Retinal pigment epithelial cell (primary cell): Measurements from ENCODE around the gene MR1.

Experiments used
- DNase-seq: peaks from one replicate; pipeline ENCODE4 v3.0.0-alpha.2; 2010; ENCODE audit warnings: low read depth
- H3K4me3 ChIP-seq: 2 replicates; pipeline ENCODE4 v1.5.1; 2011; ENCODE audit warnings: mild to moderate bottlenecking, low read length, control low read depth, moderate library complexity
- TF ChIP-seq, protein P1 (sequence below): conservative IDR thresholded peaks from 2 replicates; pipeline ENCODE4 v1.5.1; 2011; ENCODE audit warnings: low read depth, low read length, control low read depth, inconsistent platforms

MR1 gene

DNA sequence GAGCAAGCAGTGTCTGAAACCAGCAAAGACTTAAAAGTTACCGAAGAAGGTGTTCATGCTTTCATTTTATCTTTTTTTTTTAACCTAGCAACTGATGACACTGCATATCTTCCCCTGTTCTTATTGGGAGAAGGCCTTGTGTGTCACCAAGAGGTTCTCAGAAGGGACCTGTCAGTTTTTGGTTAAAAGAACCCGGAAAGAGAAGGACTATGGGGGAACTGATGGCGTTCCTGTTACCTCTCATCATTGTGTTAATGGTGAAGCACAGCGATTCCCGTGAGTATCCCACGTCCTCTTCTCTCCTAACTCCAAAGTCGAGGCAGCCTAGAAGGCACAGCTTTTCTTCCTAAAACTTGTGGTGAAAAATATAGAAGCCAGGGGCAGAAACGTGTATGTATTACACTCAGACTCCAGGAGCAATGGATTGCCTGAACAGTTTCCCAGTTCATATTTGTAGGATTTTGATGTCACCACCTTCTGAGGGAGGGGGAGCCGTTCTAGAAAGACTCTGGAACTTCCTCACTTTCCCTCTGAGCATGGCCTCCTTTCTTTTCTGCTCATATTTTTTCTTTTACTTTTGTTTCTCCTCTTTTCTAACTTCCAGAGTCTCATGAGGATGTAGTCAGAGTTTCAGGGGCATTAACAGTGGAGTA lies at the start of gene MR1:
Gene MR1 (plus strand): TSS at position 185 of the 653 bp plus-strand sequence. CDS start 25 bp downstream, at position 210.
- TF ChIP-seq, protein P1, sequence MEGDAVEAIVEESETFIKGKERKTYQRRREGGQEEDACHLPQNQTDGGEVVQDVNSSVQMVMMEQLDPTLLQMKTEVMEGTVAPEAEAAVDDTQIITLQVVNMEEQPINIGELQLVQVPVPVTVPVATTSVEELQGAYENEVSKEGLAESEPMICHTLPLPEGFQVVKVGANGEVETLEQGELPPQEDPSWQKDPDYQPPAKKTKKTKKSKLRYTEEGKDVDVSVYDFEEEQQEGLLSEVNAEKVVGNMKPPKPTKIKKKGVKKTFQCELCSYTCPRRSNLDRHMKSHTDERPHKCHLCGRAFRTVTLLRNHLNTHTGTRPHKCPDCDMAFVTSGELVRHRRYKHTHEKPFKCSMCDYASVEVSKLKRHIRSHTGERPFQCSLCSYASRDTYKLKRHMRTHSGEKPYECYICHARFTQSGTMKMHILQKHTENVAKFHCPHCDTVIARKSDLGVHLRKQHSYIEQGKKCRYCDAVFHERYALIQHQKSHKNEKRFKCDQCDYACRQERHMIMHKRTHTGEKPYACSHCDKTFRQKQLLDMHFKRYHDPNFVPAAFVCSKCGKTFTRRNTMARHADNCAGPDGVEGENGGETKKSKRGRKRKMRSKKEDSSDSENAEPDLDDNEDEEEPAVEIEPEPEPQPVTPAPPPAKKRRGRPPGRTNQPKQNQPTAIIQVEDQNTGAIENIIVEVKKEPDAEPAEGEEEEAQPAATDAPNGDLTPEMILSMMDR, result no peak

DNA sequence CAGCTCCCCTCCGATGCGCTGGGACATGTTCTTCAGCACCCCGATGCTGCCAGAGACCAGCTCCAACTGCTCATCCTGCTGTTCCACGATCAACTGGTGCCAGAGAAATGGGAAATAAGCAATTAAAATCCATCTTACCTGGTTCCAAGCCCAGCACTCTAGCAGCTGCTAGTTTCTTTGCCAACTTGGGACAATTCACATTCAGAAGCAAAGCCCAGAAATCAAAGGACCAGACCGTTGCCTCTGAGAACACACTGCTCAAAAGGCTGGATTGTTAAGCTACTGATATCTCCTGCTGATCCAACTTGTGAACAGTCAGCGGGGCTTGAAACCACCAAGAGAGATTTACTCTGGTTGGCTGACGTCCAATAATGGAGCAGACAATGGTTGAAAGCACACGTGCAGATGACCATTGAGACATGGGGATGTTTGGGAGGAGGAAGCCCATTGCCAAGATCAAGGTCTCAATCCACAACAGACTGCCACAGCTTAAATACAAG lies 45.5 kb upstream of the MR1 start:
- TF ChIP-seq, protein P1, result no peak
- no peak overlapping the region for H3K4me3 ChIP-seq
- DNase-seq, result no peak

More for the DNA sequence above, at the start of gene MR1:
- DNase-seq, result no peak
- peak within 1 kb of the TSS; percentile 26 for H3K4me3 ChIP-seq

DNA sequence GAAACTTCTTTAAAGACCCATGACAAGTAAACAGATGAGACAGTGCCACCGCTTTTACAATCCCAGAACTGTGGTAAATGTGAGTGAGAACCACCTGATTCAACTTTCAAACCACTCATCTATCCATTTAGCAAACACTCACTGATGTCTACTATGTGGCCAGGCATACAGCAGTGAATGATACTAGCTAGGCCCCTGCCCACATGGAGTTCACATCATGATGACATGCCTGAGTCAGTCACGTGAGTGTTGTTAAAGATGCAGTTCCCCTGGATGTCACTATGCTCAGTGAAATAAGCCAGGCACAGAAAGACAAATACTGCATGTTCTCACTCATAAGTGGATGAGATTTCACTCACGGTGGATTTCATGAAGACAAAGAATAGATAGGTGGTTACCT lies 39.5 kb upstream of the MR1 start:
- H3K4me3 ChIP-seq, result no peak overlapping the region
- no peak for DNase-seq
- TF ChIP-seq, protein P1, result no peak

DNA sequence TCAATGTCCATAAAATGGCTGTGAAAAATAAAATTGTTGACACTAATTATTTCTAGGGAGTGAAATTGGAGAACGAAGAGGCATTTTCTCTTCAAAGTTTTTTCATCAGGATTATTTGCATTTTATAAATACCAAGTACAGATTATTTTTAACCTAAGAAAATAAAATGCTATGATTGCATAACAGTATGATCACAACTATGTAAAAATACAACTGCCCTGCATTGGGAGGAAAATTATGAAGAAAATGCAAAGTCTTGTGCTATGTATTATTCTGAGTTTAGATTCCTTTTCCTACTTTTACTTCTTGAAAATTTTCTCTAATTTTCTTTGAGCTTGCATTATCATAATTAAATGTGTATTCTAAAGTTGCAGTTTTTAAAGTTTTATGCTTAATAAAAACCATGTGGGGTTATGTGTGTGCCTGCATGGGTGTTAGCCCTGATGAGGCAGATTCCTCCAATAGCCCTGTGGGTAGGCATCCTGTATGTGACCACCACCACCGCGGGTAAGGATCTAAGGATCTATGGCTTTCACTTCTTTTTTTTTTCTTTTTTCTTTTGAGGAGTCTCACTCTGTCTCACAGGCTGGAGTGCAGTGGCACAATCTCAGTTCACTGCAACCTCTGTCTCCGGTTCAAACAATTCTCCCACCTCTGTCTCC lies 35.8 kb upstream of the MR1 start:
- no peak for DNase-seq
- TF ChIP-seq, protein P1, result no peak
- H3K4me3 ChIP-seq, result no peak overlapping the region

DNA sequence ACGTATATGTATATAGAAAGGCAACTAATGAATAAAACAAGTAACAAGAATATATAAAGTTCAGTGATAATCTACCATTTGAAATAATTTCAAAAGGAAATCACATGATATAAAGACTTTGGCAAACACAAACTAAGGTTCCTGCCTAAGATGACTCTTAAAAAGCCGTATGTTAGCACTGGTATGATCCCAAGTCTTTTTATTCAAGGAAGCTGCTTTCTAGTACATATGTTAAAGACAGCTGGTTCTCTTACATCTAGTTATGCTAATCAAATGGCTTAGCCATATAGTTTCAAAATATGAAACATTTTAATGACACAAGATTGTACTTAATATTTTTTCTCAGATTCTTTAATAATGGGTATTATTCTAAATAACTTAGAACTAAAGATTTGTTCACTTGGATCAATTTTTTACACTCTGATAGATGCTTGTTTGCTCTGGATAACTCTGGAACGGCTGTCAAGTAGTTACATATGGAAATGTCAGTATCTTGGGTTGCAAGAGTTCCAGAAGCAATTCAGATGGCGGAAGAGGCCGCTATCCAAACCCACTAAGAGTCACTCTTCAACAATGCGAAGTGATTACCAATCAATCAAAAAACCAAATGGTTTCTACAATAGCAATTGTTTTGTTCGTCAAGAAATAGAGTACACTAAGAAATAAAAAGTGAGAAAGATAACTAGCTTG lies 32.5 kb upstream of the MR1 start:
- no peak for DNase-seq
- no peak overlapping the region for H3K4me3 ChIP-seq
- TF ChIP-seq, protein P1, result no peak

DNA sequence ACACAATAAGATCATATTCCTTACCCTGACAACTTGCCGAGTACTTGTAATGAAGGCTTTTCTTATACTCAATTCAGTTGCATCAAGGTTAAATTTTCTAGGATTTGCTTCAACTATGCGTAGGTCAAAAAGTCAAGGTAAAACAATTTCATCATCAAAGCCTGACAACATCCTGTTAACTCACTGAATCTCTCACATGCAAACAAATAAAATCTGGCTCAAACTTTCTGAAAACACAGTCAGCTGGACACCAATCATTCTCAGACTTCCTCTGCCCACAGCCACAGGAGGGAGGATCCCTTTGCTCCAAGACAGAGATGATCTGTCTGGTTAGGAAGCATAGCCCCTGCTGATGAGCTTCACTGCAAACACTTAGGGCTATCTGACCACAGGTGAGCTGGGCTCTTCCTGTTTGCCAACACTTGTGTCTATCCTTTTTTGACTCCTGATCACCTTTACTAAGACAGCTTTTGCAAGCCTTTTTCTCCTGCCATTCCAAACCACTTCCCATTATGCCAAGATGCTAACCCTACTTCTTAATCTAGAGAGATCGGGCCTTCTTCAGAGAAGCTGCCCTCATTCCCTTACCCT lies 31.1 kb upstream of the MR1 start:
- DNase-seq, result no peak
- TF ChIP-seq, protein P1, result no peak
- no peak overlapping the region for H3K4me3 ChIP-seq
